ENCODE data around the gene SASH3. TPM values are rescaled to one million over a fixed set of nuclear protein-coding genes. Genes with fewer than 3 reads are reported as not detected.

SASH3 gene
- total RNA-seq, 1 donor from 2014 or later = not detected

DNA sequence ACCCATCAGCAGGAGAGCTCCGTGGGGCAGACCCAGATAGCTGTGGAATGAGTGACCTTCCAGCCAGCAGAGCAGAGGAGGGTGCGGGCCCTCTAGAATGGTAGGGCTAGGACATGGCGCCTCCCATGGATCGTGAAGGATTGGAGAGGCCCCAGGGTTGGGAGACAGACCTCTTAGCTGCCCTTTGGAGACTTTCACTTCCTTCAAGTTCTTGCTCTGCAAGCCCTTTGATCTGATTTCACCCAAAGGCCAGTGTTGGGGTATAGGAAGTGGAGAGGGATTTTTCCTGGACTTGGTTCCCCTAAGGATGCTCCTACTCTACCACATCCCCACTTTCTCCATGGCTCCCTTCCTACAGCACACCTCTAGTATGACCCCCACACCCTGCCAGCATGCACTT is 3.0 kb downstream of the SASH3 start:
- H3K4me3 ChIP-seq (ENCODE audit: low read depth, low read length) = no peak overlapping the region
- H3K27me3 ChIP-seq (ENCODE audit: control insufficient read depth, insufficient read depth, low read length) = no peaks in the 10 kb centered on the region
- TF ChIP-seq CTCF (IDR thresholded peaks at IDR 0.05; ENCODE audit: insufficient read depth, low read length, severe bottlenecking) = no peak
- no peak for FAIRE-seq
- no peaks in the 10 kb centered on the region for H3K36me3 ChIP-seq (ENCODE audit: control insufficient read depth, insufficient read depth, low read length)
- DNase-seq (ENCODE audit: low read depth) = no peak

DNA sequence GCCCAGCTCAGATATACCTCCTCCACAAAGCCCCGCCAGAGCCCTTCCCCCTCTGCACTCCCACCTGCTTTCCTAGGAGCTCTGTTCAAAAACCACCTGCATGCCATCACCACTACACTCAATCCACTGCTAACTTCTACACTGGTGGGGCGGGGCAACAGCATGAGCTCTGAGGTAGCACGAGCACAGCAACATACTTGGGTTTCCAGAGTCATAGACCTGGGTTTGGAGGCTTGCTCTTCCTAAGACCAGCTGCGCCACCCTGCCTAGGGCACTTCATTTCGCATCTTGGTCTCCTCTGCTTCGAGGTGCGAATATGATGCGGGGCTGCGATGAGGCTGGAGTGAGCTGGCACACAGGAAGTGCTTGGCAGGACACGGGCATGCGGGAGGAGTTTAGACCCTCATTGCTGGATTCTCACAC is 3.6 kb downstream of the SASH3 start:
- DNase-seq (ENCODE audit: low read depth) = no peak
- H3K4me3 ChIP-seq (ENCODE audit: low read depth, low read length) = no peak overlapping the region
- peak; percentile 40 for FAIRE-seq

DNA sequence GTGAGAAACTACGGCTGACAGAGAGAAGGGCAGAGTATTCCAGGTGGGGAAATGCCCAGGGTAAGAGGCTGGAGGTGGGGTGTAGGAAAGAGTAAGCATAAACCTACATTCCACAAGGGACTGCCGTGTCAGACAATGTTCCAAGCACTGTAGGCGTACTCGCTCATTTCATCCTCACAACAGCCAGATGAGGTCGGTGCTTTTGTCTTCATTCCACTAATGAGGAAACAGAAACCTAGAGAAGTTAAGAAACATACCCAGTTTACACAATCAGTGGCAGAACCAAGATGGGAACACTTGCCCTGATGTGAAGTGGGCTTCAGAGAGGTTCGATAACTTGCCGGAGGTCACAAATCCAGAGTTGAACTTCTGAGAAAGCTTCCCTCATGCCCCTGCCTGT is 4.6 kb downstream of the SASH3 start:
- Histone ChIP-seq H3K4me3 (ENCODE audit: low read depth, low read length) (no peak overlapping the region), H3K36me3 (ENCODE audit: control insufficient read depth, insufficient read depth, low read length) (no peaks in the 10 kb centered on the region), H3K27me3 (ENCODE audit: control insufficient read depth, insufficient read depth, low read length) (no peaks in the 10 kb centered on the region)
- no peak for TF ChIP-seq CTCF (IDR thresholded peaks at IDR 0.05; ENCODE audit: insufficient read depth, low read length, severe bottlenecking)
- FAIRE-seq (no peak), DNase-seq (ENCODE audit: low read depth) (no peak)

More for the DNA sequence above, 3.6 kb downstream of the SASH3 start:
- H3K36me3 ChIP-seq (ENCODE audit: control insufficient read depth, insufficient read depth, low read length) = no peaks in the 10 kb centered on the region
- H3K27me3 ChIP-seq (ENCODE audit: control insufficient read depth, insufficient read depth, low read length) = no peaks in the 10 kb centered on the region
- no peak for TF ChIP-seq CTCF (IDR thresholded peaks at IDR 0.05; ENCODE audit: insufficient read depth, low read length, severe bottlenecking)

- Histone ChIP-seq H3K36me3 (ENCODE audit: control insufficient read depth, insufficient read depth, low read length) (no peaks in the 10 kb centered on the region), H3K27me3 (ENCODE audit: control insufficient read depth, insufficient read depth, low read length) (no peaks in the 10 kb centered on the region), H3K4me3 (ENCODE audit: low read depth, low read length) (no peak overlapping the region)
- FAIRE-seq (no peak), DNase-seq (ENCODE audit: low read depth) (no peak)
- no peak for TF ChIP-seq CTCF (IDR thresholded peaks at IDR 0.05; ENCODE audit: insufficient read depth, low read length, severe bottlenecking)
Observed at GRCh38 chrX:129785160-129785947, 5.6 kb downstream of the SASH3 start.

GRCh38 chrX:129786210-129786651 is 6.5 kb downstream of the SASH3 start:
- Histone ChIP-seq H3K36me3 (ENCODE audit: control insufficient read depth, insufficient read depth, low read length) (no peaks in the 10 kb centered on the region), H3K27me3 (ENCODE audit: control insufficient read depth, insufficient read depth, low read length) (no peaks in the 10 kb centered on the region), H3K4me3 (ENCODE audit: low read depth, low read length) (no peak overlapping the region)
- TF ChIP-seq CTCF (IDR thresholded peaks at IDR 0.05; ENCODE audit: insufficient read depth, low read length, severe bottlenecking) = no peak
- FAIRE-seq (no peak), DNase-seq (ENCODE audit: low read depth) (no peak)
